ENCODE results near the gene GRXCR1.

Gene GRXCR1

DNA sequence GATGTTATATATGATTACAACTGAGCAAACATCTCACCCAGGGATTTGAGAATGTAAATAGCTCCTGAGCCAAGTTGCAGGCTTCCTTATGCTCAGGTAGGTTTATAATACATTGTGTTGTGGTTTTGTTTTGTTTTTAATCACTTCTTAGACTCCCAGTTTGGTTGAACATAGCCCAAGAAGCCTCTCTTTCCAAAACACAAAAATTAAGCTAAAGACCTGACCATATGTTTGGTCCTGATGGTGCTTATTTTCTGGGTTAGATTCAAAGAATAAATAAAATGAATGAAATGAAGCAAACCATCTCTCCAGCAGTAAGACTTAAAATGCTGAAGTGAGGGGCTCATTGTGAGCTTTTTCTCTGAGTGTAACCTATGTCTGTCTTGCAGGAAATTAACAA lies 93.5 kb downstream of the GRXCR1 start:
- Mint-ChIP-seq H3K27me3 (no peaks in the 10 kb centered on the region), H3K4me3 (no peak overlapping the region), H3K9me3 (peaks cover 8% of the 10 kb centered on the region), H3K4me1 (no peaks in the 10 kb centered on the region), H3K27ac (no peak overlapping the region), H3K36me3 (peaks cover 5% of the 10 kb centered on the region)
- no peak for ATAC-seq

DNA sequence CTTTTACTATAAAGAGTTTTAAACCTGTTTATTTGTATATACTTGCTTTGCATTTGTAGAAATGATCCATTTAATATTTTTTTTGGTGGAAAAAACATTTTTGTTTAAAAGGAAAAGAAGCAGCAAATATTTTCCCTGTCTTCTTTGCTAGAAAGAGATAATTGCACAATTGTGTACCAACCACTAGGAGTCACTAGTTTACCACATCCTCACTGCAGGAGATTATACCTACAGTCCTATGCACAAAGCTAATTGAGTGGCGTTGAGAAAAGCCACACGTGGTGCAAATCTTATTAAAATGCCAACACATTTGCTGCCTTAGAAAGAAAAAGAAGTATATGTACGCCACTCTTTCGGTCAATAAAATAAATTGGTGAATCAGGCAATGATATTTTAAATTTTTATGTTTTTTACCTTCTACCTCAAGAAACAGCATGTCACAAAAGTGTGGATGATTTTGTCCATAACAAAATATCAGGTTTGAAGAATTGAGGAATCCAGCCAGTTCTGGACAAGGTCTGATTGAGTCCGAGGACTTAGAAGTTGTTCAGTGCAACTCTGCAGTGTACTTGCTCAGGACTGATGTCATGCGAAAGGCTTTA lies 102.9 kb downstream of the GRXCR1 start:
- ATAC-seq: no peak
- Mint-ChIP-seq H3K4me1 (no peaks in the 10 kb centered on the region), H3K4me3 (no peak overlapping the region), H3K9me3 (no peaks in the 10 kb centered on the region), H3K27ac (no peak overlapping the region), H3K27me3 (no peaks in the 10 kb centered on the region), H3K36me3 (no peaks in the 10 kb centered on the region)

DNA sequence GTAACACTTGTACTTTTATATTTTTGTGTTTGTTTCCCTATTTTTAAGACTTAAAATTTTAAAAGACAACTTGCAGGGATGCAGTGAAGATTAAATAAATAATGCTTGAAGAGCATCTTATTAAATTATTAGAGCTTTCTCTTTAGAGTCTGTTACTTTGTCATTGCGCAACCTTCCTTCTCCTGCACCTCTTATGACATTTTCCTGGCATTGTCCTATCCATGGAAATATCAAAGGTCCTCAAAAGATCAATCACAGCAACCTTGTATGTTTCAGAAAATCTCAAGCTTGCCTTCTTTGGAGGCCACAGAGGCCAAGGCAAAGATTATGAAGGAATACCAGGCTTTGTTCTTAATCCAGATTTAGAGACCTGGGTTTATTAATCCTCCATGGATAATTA lies 116.3 kb downstream of the GRXCR1 start:
- no peaks in the 10 kb centered on the region for H3K4me1 Mint-ChIP-seq
- peaks cover 18% of the 10 kb centered on the region for H3K9me3 Mint-ChIP-seq
- no peak for ATAC-seq
- peaks cover 1% of the 10 kb centered on the region for H3K36me3 Mint-ChIP-seq
- H3K27me3 Mint-ChIP-seq: no peaks in the 10 kb centered on the region
- H3K27ac Mint-ChIP-seq: no peak overlapping the region
- no peak overlapping the region for H3K4me3 Mint-ChIP-seq

DNA sequence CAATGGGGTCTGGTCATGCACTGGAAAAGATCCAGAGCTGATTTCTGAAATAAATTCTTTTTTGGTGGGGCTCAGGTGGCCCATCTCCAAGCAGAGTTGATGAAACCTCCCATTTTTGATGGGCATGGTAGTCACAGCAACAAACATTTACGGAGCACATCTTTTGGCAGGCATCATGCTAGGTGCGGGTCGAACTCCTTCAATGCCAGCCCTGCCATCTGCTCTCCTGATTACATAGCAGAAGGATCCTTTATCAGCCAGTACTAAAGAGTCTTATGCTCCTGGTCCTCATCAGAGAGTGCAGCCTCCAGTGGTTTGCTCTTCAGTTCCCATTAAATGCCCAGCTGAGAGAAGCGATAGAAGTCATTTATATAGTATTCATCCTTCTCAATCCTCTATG lies 121.7 kb downstream of the GRXCR1 start:
- Mint-ChIP-seq H3K36me3 (no peaks in the 10 kb centered on the region), H3K4me1 (no peaks in the 10 kb centered on the region), H3K27me3 (no peaks in the 10 kb centered on the region), H3K4me3 (no peak overlapping the region), H3K9me3 (no peaks in the 10 kb centered on the region), H3K27ac (no peak overlapping the region)
- ATAC-seq: no peak

DNA sequence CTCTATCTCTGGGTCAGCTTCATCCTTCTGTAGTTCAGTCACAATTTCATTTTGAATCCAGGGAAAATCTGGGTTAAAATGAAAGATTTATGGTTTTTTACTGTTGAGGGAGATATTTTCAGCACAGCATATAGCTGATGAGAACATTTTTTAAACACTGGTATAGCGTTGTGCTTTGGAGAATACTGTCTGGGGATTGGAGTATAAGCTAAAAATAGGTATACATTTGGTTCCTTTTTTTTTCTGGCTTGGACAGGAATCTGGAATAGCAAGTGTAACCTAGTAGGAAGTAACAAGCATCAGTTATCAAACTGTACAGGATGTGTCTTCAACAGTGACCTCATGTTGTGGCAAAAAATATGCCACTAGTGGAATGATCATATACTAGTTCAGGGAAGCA lies 149.1 kb downstream of the GRXCR1 start:
- no peak overlapping the region for H3K27ac Mint-ChIP-seq
- no peak for ATAC-seq
- no peaks in the 10 kb centered on the region for H3K4me1 Mint-ChIP-seq
- H3K36me3 Mint-ChIP-seq: no peaks in the 10 kb centered on the region
- H3K9me3 Mint-ChIP-seq: no peaks in the 10 kb centered on the region
- no peak overlapping the region for H3K4me3 Mint-ChIP-seq
- no peaks in the 10 kb centered on the region for H3K27me3 Mint-ChIP-seq

DNA sequence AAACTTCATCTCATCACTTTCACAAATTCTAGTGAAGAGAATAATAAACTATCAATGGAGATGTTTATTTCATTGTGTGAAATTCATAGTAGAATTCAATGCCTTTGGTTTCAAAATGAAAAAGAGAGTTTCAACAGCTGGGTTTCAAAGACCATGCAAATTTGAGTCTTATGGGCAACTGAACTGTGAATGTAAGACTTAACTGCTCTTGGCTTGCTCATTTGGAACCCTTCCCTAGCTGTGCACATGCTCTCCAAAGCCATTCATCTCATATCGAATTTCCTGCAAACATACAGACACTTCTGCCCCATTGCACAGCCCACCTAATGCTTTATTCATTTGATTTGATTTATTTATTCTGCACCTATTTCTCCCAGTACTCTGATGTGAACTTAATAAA lies 154.5 kb downstream of the GRXCR1 start:
- no peak overlapping the region for H3K27ac Mint-ChIP-seq
- ATAC-seq: no peak

DNA sequence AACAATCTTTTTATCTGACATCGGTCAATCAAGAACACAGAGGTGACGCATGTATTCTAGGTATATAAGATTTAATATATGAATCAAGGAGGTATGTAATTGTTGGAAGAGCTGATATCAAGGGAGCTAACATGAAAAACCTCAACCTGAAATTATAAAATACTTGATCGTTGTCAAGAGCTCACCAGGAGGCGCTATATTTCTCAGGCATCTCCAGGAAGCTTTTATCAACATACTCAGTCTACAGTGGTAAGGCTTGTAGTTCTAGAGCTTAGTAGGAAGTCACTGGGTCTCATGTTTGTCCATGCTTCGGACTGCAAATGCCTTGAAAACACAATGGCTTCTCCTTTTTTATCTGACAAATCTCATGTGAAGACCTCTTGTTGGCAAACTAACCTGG lies 156.1 kb downstream of the GRXCR1 start:
- H3K4me1 Mint-ChIP-seq: no peaks in the 10 kb centered on the region
- no peaks in the 10 kb centered on the region for H3K9me3 Mint-ChIP-seq
- no peak overlapping the region for H3K27ac Mint-ChIP-seq
- no peaks in the 10 kb centered on the region for H3K36me3 Mint-ChIP-seq
- ATAC-seq: no peak
- H3K4me3 Mint-ChIP-seq: no peak overlapping the region
- no peaks in the 10 kb centered on the region for H3K27me3 Mint-ChIP-seq

More for the DNA sequence above, 154.5 kb downstream of the GRXCR1 start:
- H3K27me3 Mint-ChIP-seq: no peaks in the 10 kb centered on the region
- no peak overlapping the region for H3K4me3 Mint-ChIP-seq
- no peaks in the 10 kb centered on the region for H3K36me3 Mint-ChIP-seq
- no peaks in the 10 kb centered on the region for H3K9me3 Mint-ChIP-seq
- no peaks in the 10 kb centered on the region for H3K4me1 Mint-ChIP-seq

DNA sequence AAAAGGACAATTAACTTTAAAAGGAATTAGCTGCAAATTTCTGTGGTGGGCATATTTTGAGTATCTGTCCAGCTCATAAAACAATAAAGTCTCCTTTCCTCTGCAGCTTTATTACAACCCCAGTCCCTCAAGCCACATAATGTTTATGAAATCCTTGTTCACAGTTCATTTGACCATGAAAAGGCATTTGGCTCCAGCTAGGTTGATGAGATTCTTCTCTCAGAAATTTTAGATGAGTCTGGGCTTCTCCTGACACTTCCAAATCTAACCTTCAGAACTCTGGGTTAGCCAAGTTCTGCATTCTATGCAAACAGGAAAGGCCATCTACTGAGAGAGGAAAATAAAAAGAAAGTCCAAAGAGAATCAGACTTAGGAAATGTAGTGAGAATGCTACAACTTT lies 156.8 kb downstream of the GRXCR1 start:
- no peak overlapping the region for H3K27ac Mint-ChIP-seq
- ATAC-seq: no peak
- no peaks in the 10 kb centered on the region for H3K36me3 Mint-ChIP-seq
- no peaks in the 10 kb centered on the region for H3K27me3 Mint-ChIP-seq
- H3K9me3 Mint-ChIP-seq: no peaks in the 10 kb centered on the region
- H3K4me1 Mint-ChIP-seq: no peaks in the 10 kb centered on the region
- no peak overlapping the region for H3K4me3 Mint-ChIP-seq

DNA sequence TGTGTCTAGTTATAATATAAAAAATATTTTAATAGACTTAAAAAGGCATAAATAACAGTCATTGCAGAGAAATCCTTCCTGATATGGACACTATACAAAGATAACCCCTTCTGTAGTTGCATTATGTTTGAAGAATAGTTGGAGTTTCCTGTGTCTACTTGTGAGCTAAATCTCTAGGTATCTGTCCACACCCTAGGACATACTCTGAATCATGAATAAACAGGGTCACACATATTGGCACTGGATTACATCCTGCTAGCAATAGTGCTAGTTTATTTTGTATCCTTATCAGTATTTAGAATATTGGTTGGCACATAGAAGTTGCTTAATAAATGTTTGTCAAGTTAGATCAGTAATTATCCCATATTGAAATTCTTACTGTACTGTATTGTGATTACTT lies 173.9 kb downstream of the GRXCR1 start:
- no peak overlapping the region for H3K27ac Mint-ChIP-seq
- ATAC-seq: no peak
- no peak overlapping the region for H3K4me3 Mint-ChIP-seq
- H3K36me3 Mint-ChIP-seq: no peaks in the 10 kb centered on the region
- no peaks in the 10 kb centered on the region for H3K4me1 Mint-ChIP-seq
- H3K27me3 Mint-ChIP-seq: no peaks in the 10 kb centered on the region
- no peaks in the 10 kb centered on the region for H3K9me3 Mint-ChIP-seq

DNA sequence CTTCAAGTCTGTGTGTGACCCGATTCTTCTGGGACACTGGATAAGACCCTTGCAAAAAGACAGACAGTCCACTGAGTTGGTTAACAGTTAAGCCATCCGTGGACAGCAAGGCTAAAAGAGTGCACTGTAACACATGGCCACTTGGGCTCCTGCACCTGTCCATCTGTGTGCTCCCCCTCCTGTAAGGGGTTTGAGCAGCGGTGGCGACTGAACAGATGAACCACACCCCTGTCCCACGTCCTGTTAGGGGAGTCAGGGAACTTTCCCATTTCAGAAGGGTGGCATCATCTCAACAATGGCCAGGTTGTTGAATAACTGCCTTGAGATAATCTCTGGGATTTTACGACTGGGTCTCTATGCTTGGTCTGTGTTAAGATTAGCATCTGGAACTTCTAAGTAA lies 178.6 kb downstream of the GRXCR1 start:
- no peaks in the 10 kb centered on the region for H3K36me3 Mint-ChIP-seq
- no peaks in the 10 kb centered on the region for H3K27me3 Mint-ChIP-seq
- ATAC-seq: no peak
- H3K9me3 Mint-ChIP-seq: no peaks in the 10 kb centered on the region
- no peaks in the 10 kb centered on the region for H3K4me1 Mint-ChIP-seq
- H3K27ac Mint-ChIP-seq: no peak overlapping the region
- H3K4me3 Mint-ChIP-seq: no peak overlapping the region

All from stimulated activated memory B cell treated with anti-CD40 and anti-IgM and Interleukin-4, amounts not matched to agents 10 μg/mL and 1 μg/mL and 100 μg/mL, for 72 hours (primary cell).